ENCODE results near the gene KCNJ15.

Gene KCNJ15

GRCh38 chr21:38268864-38269575 lies 12.2 kb downstream of the KCNJ15 start:
- DNase-seq, result no peak

GRCh38 chr21:38269576-38269936 lies 12.8 kb downstream of the KCNJ15 start:
- no peak for DNase-seq

- no peak for DNase-seq
Observed at GRCh38 chr21:38272215-38272614, 15.4 kb downstream of the KCNJ15 start.

GRCh38 chr21:38273745-38274542 lies 17.2 kb downstream of the KCNJ15 start:
- DNase-seq, result no peak

GRCh38 chr21:38277501-38278131 lies 20.8 kb downstream of the KCNJ15 start:
- DNase-seq, result no peak

GRCh38 chr21:38280454-38280853 lies 23.7 kb downstream of the KCNJ15 start:
- DNase-seq, result no peak

GRCh38 chr21:38280867-38281266 lies 24.1 kb downstream of the KCNJ15 start:
- no peak for DNase-seq

- no peak for DNase-seq
Observed at GRCh38 chr21:38282921-38283320, 26.1 kb downstream of the KCNJ15 start.

- DNase-seq, result no peak
Observed at GRCh38 chr21:38284216-38284615, 27.4 kb downstream of the KCNJ15 start.

- DNase-seq, result no peak
Observed at GRCh38 chr21:38286739-38287471, 30.1 kb downstream of the KCNJ15 start.

GRCh38 chr21:38287476-38287875 lies 30.7 kb downstream of the KCNJ15 start:
- no peak for DNase-seq

- no peak for DNase-seq
Observed at GRCh38 chr21:38289705-38290485, 33.1 kb downstream of the KCNJ15 start.

GRCh38 chr21:38290809-38291208 lies 34.0 kb downstream of the KCNJ15 start:
- DNase-seq, result no peak

GRCh38 chr21:38291874-38292273 lies 35.1 kb downstream of the KCNJ15 start:
- no peak for DNase-seq

- DNase-seq, result no peak
Observed at GRCh38 chr21:38293113-38293512, 36.3 kb downstream of the KCNJ15 start.

GRCh38 chr21:38293765-38294164 lies 37.0 kb downstream of the KCNJ15 start:
- no peak for DNase-seq

- no peak for DNase-seq
Observed at GRCh38 chr21:38294609-38295008, 37.8 kb downstream of the KCNJ15 start.

- no peak for DNase-seq
Observed at GRCh38 chr21:38295997-38296764, 39.4 kb downstream of the KCNJ15 start.

GRCh38 chr21:38297194-38297631 lies 40.4 kb downstream of the KCNJ15 start:
- no peak for DNase-seq

GRCh38 chr21:38297871-38298270 lies 41.1 kb downstream of the KCNJ15 start:
- DNase-seq, result no peak

GRCh38 chr21:38298832-38299231 lies 42.0 kb downstream of the KCNJ15 start:
- no peak for DNase-seq

- no peak for DNase-seq
Observed at GRCh38 chr21:38299671-38300070, 42.9 kb downstream of the KCNJ15 start.
